Breast epithelium (tissue), 3 donors: ENCODE data around the gene TMEM238L.

Experiments used
- POLR2A ChIP-seq: fragments of 450-650 bp; IDR thresholded peaks from one replicate; pipeline ENCODE4 v1.6.1; 2016; ENCODE audit warnings: antibody characterized with exemption, mild to moderate bottlenecking, moderate library complexity
- POLR2AphosphoS5 ChIP-seq, 3 donors: sonication (generic); formaldehyde crosslinking; IDR thresholded peaks; one replicate each; pipeline ENCODE4 v1.6.1; 2017; ENCODE audit warnings: antibody characterized with exemption in 3 of 3
- TF ChIP-seq, protein P1 (sequence below), 3 donors: fragments of 450-650 bp; IDR thresholded peaks; one replicate each; pipeline ENCODE4 v1.5.1; 2016 to 2017; ENCODE audit warnings: antibody characterized with exemption in 3 of 3, mild to moderate bottlenecking in 3 of 3, moderate library complexity in 3 of 3

DNA sequence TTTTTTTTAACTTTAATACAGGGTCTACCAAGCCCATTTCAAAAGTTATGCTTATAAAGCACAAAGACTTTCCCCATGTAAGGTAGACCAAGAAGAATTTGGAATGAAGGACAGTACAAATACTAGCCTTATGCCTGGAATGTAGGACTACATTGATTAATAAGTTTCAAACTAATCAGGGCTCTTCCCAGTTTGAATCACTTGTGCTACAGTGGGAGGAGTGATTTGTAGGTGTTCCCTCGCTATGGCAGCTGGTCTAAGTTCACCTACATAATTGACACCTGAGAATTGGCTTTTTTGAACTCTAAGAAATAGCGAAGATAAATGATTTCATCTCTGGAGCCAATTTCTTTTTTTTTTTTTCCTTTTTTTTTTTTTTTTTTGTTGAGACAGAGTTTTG, 18.6 kb downstream of the TMEM238L start:
- TF ChIP-seq, protein P1, sequence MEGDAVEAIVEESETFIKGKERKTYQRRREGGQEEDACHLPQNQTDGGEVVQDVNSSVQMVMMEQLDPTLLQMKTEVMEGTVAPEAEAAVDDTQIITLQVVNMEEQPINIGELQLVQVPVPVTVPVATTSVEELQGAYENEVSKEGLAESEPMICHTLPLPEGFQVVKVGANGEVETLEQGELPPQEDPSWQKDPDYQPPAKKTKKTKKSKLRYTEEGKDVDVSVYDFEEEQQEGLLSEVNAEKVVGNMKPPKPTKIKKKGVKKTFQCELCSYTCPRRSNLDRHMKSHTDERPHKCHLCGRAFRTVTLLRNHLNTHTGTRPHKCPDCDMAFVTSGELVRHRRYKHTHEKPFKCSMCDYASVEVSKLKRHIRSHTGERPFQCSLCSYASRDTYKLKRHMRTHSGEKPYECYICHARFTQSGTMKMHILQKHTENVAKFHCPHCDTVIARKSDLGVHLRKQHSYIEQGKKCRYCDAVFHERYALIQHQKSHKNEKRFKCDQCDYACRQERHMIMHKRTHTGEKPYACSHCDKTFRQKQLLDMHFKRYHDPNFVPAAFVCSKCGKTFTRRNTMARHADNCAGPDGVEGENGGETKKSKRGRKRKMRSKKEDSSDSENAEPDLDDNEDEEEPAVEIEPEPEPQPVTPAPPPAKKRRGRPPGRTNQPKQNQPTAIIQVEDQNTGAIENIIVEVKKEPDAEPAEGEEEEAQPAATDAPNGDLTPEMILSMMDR (IDR thresholded peaks at IDR 0.05) = no peak
- TF ChIP-seq POLR2AphosphoS5 (IDR thresholded peaks at IDR 0.05) (no peak), POLR2A (no peak)
